Suppressor macrophage treated with lipopolysaccharide for 4 hours (primary cell): ENCODE data around the gene ZNF174.

Experiments used
- DNase-seq: peaks from one replicate; pipeline ENCODE4 v3.0.0-alpha.2; 2020

ZNF174 gene

GRCh38 chr16:3400779-3401688 is at the start of gene ZNF174, which contains the start of gene ZSCAN32:
Gene ZNF174 (plus strand): TSS chr16:3401215. CDS start chr16:3402005, 790 bp downstream.
Gene ZSCAN32 (minus strand): TSS chr16:3401004. CDS start chr16:3397557, 3,447 bp downstream.
- peak; percentile 99 for DNase-seq

DNA sequence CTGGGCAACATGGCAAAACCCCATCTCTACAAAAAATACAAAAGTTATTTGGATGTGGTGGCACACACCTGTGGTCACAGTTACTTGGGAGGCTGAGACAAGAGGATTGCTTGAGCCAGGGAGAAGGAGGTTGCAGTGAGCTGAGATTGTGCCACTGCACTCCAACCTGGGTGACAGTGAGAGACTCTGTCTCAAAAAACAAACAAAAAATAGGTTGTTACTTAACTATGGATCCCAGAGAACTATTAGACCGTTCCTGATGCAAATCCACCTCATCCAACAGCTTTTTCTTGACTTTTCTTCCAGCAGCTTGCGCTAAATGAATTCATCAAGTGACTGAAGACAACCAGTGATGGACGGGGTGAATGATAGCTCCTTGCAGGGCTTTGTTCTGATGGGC is 45.4 kb upstream of the ZNF174 start, which contains the start of gene OR2C1:
Gene OR2C1, plus strand, starts transcription at position 301 of the 400 bp plus-strand sequence. Its CDS starts 52 bp downstream, at position 353.
- DNase-seq: no peak

DNA sequence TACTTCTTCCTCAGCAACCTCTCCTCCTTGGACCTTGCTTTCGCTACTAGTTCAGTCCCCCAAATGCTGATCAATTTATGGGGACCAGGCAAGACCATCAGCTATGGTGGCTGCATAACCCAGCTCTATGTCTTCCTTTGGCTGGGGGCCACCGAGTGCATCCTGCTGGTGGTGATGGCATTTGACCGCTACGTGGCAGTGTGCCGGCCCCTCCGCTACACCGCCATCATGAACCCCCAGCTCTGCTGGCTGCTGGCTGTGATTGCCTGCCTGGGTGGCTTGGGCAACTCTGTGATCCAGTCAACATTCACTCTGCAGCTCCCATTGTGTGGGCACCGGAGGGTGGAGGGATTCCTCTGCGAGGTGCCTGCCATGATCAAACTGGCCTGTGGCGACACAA is 44.9 kb upstream of the ZNF174 start:
- no peak for DNase-seq

DNA sequence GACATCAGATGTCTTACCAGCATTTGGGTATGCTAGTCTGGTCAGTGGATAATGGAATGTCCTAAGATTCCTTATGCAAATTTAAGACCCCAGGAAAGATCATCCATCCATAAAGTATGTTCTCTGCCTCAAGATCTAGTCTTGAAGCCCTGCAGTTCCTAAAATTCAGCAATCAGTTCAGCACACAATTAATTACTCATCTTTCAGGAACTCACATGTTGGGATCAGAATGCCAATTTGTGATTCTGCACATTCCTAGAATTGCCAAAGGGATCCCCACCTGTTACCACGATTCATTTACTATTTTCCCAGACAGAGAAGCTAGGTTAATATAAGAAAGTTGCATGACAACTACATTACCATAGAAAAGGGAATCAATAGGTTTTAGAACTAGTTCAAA is 42.1 kb upstream of the ZNF174 start:
- no peak for DNase-seq

GRCh38 chr16:3362931-3363330 is 38.1 kb upstream of the ZNF174 start:
- no peak for DNase-seq

- DNase-seq: no peak
Measured at GRCh38 chr16:3363793-3364192, 37.2 kb upstream of the ZNF174 start.

DNA sequence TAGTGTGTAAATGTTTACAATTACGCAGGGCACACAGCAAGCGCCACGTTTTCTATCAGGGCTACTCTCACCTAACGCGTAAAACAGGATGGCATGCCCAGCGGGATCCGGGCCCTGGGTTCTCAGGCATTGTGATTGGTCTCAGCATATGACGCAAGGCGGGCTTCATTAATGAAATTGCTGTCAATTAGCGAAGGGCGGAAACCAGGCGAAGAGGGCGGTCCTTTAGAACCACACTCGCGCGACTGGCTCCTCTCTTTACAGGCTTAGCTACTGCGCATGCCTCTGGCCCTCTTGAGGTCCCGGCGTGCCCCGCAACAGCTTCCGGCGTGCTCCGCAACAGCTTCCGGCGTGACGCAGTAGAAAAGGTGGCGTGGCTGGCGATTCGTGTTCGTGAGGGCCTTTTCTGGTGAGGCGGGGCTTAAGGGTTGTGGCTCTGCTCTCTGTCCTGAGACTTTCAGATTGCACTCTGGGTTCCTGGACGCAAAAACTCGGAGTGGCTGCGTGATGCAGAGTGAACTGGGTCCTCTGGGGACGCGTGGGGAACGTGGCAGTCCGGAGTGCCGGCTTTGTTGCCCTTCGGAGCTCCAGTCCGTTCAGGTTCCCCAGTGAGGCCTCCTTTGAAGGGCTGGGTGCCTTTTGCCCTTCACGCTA is 36.1 kb upstream of the ZNF174 start:
- DNase-seq: peak; percentile 81

DNA sequence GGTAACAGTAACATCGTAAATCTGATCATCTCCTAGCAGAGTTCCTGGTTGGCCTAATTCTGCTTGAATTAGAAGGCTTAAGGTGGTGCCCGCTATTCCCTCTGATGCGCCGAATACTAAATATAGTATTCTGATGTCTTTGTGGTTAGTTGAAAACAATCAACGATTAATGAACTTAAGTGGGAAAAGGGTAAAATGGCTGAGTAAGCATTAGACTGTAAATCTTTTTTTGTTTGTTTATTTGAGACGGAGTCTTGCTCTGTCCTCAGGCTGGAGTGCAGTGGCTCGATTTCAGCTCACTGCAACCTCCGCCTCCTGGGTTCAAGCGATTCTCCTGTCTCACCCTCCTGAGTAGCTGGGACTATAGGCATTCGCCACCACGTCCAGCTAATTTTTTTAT is 31.9 kb upstream of the ZNF174 start:
- no peak for DNase-seq

DNA sequence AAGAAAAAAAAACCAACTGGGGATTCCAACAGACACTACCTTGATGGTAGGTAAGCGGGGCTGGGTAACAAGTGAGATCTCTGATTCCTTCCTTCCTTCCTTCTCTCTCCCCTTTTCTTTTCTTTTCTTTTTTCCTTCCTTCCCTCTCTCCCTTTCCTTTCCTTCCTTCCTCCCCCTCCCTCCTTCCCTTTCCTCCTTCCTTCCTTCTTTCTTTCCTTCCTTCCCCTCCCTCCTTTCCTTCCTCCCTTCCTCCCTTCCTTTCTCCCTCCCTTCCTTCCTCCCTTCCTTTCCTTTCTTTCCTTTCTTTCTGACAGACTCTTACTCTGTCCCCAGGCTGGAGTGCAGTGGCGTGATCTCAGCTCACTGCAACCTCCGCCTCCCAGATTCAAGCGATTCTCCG is 25.3 kb upstream of the ZNF174 start:
- DNase-seq: no peak

- no peak for DNase-seq
Measured at GRCh38 chr16:3377917-3378316, 23.1 kb upstream of the ZNF174 start.

- DNase-seq: no peak
Measured at GRCh38 chr16:3383045-3383448, 18.0 kb upstream of the ZNF174 start.

GRCh38 chr16:3388325-3388724 is 12.7 kb upstream of the ZNF174 start:
- no peak for DNase-seq

DNA sequence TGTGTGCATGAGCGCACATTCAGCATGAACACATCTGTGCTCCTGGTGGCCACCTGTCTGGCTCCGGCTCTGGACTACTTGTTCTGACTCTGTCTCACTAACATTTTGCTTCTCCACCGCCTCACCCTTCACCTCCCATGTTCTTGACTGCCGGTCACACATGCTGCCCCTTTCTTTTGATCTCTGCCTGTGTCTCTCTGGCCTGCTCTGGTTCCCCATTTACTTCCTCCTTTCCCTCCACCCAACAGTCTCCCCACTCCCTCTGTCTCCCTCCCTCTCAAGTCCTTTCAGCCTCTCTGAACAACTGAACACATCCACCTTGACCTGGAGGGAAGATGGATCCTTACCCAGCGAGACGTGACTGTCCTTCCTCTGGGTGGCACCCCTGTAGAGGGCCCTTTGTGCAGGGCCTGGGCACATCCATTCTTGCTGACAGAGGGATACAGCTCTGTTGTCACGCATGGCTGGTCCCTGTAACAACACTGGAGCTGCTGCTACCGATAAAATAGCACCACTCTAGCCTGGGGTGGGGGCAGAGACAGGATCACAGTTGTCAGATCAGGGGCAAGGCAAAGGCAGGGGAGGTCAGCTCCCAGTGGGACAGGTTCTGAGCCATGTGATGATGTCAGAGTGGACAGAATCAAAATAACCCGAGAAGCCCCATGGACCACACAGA is 11.2 kb upstream of the ZNF174 start:
- DNase-seq: no peak

DNA sequence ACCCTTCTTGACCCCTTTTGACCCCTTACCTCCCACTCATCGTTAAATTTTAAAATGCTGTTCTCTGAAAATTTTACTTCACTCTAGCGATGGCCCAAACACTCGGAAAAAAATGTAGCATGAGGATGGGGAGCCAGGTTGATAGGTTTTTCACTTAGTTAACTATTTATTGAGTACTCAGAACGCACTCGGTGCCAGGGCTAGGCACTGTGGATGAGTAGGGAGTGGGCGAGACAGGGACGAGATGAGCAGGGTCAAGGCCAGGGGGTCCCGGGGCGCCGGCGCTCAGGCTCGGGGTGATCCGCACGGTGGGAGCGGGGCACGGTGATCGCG is 603 bp upstream of the ZNF174 start:
- DNase-seq: no peak

DNA sequence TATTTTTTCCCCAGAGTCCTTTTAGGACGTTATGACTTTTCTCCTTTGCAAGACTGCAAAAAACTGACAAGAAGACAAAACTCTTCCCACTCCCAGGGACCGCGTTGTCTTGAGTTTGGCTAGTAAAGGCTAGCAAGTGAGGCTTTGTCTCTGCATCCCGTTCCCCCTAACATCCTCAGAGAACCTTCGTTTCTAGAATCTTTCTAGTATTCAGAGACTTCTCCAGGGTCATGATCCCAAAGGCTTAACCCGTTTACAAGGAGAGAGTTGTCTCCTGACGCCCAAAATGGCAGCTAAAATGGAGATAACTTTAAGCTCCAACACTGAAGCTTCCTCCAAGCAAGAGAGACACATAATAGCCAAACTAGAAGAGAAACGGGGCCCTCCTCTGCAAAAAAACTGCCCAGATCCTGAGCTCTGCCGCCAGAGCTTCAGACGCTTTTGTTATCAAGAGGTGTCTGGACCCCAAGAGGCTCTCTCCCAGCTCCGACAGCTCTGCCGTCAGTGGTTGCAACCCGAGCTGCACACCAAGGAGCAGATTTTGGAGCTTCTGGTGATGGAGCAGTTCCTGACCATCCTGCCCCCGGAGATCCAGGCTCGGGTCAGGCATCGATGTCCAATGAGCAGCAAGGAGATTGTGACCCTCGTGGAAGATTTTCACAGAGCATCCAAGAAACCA is 843 bp downstream of the ZNF174 start:
- no peak for DNase-seq

DNA sequence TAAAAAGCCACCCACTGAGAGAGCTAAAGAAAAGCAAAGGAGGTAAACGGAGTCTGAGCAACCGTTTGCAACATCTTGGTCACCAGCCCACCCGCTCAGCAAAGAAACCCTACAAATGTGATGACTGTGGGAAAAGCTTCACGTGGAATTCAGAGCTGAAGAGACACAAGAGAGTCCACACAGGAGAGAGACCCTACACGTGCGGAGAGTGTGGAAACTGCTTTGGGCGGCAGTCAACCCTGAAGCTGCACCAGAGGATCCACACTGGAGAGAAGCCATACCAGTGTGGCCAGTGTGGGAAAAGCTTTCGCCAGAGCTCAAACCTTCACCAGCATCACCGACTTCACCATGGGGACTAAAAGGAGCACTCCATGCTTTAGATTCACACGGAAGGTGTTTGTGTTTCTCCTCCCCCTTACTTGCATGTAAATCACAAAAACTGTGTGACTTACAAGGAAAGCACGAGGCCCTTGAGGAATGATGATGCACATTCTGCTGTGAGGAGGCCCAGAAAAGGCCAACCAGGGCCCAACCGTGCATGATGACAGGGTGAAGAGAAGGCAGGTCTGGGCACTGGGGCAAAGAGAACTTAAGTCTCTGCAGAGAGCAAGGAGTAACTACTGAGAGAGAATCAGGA is 7.7 kb downstream of the ZNF174 start:
- no peak for DNase-seq

GRCh38 chr16:3413730-3414379 is 12.8 kb downstream of the ZNF174 start:
- no peak for DNase-seq

GRCh38 chr16:3431779-3432219 is 30.8 kb downstream of the ZNF174 start:
- peak; percentile 51 for DNase-seq

DNA sequence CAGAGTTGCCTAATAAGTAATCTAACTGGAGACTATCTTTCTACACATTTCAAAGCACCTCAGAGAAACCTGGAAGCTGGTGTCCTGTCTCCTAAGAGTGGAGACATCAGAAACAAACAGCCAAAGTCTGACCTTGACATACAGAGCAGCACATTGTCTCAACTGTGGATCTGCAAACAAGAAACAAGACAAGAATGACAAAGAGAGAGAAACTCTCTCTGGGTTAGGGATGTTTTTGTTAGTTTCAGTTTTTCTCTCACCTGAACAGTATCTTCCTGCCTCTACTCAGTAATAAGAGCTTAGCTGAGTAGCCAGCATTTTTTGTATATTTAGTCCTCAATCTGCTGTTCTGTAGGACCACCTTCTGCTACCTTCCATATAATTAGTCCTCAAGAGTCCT is 33.4 kb downstream of the ZNF174 start:
- DNase-seq: no peak

DNA sequence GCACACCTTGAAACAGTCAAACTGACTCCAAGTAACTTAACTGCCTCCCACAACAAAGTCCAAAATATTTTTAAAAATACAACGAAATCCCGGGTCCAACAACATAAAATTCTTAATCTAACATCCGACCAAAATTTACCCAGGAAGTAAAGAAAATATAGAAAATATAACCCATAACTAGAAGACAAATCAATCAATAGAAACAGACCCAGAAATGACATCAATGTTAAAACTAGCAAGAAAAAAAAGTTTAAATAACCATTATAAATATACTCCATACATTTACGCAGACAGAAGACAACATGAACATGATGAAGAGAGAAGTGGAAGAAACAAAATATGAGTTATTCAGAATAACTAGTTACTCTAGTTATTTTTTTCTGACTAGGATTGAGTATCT is 38.6 kb downstream of the ZNF174 start:
- DNase-seq: no peak

DNA sequence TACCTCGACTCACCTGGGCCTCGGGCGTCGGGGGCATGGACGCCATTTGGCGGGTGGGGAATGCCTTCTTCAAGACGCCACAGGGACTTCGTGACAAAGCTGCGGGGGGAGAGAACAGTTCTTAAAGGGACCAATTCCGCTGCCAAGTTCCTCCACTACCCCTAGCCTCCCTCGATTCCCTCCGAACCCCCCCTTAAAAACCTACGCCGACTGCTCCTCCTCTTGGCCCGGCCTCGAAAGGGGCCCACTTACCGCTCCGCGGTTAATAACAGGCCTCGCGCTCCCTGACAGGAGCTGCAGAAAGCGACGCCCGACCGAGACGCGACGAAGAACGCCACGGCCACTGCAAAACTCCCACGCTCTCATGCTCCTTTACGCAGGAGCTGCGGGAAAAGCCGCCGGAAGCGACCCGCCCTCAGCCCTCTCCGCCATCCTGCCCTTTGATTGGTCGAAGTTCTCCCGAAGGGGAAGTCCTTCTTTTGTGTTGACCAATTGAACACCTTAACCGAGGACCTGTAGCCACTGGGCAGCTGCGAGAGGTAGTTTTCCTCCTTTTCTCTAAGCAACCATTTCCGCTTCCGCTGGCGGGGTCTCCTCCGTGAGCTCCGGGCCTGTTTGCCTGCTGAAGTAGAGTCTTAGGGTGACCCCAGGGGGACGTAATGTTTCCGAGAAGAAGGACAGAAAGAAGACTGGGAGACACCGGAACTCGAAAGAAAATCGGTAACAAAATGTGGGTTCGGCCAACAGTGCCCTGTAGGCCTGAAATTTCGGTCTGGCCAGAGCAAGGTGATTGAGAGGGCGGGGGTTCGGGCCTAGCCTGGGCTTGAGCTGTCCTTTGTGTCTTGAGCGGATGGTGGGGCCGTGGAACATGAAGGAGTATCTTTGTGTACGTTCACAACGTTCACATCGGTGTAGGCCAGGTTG is 42.4 kb downstream of the ZNF174 start, which contains the start of the genes NAA60 and ZNF597:
Gene NAA60, plus strand, starts transcription at position 573 of the 924 bp plus-strand sequence. CDS start 32,548 bp downstream, outside the sequence.
Gene ZNF597, minus strand, starts transcription at position 397 of the 924 bp plus-strand sequence. Its CDS starts 351 bp downstream, at position 46.
- peak; percentile 93 for DNase-seq
